ENCODE results near the gene NPHP4. TPM values are rescaled to one million over a fixed set of nuclear protein-coding genes. Genes with fewer than 3 reads are reported as not detected.

NPHP4 gene
- total and polyA plus RNA-seq, 10 of the 15 experiments (the other 5 are each of a cell fraction or from before 2014, with no cell fraction given), result 0.16 to 10.5 (median 3.1) TPM

DNA sequence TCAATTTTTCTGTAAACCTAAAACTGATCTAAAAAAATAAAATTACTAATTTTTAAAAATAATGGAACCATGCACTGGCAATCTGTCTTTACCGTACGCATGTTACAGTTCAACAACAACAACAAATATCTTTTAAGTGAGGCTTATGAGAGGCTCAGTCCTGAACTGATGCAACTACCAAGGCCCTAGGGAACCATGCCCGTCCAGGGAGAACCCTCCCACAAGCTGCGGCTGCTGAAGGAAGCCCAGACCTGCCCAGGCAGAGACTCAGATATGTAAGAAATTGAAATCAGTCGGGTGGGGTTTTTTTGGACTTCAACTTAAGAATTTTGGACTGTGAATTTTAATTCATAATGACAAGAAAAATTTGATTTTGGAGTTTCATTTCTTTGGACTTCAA lies 91.1 kb downstream of the NPHP4 start:
- ChIA-PET SMC1A (ENCODE audit: uncharacterized antibody, unreplicated experiment) (no interaction called here), CTCF (no interaction called here), POLR2A (no interaction called here), RAD21 (ENCODE audit: unreplicated experiment) (no interaction called here)
- TF ChIP-seq JUNB (IDR thresholded peaks at IDR 0.05) (no peak), PAX5 (IDR thresholded peaks at IDR 0.05; ENCODE audit: borderline replicate concordance, low read depth, low read length) (no peak), E2F4 (IDR thresholded peaks at IDR 0.05; ENCODE audit: low read depth, low read length) (no peak), TBL1XR1 (IDR thresholded peaks at IDR 0.05; ENCODE audit: low read depth, low read length) (no peak), KAT2A (conservative IDR thresholded peaks at IDR 0.05; ENCODE audit: control insufficient read depth, low read depth, low read length) (no peak), POLR2AphosphoS2 (IDR thresholded peaks at IDR 0.05; ENCODE audit: low read depth, low read length) (no peak), HDGF (IDR thresholded peaks at IDR 0.05) (no peak), FOXM1 (IDR thresholded peaks at IDR 0.05; ENCODE audit: low read depth, low read length) (no peak), SREBF1 (IDR thresholded peaks at IDR 0.05; ENCODE audit: low read length) (no peak), CBX3 (IDR thresholded peaks at IDR 0.05; ENCODE audit: borderline replicate concordance, low read depth) (no peak), RELA (IDR thresholded peaks at IDR 0.05; ENCODE audit: borderline replicate concordance, partially characterized antibody) (no peak), CHD1 (IDR thresholded peaks at IDR 0.05; ENCODE audit: low read depth, low read length) (no peak)
- TF ChIP-seq, protein P1, sequence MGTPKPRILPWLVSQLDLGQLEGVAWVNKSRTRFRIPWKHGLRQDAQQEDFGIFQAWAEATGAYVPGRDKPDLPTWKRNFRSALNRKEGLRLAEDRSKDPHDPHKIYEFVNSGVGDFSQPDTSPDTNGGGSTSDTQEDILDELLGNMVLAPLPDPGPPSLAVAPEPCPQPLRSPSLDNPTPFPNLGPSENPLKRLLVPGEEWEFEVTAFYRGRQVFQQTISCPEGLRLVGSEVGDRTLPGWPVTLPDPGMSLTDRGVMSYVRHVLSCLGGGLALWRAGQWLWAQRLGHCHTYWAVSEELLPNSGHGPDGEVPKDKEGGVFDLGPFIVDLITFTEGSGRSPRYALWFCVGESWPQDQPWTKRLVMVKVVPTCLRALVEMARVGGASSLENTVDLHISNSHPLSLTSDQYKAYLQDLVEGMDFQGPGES (IDR thresholded peaks at IDR 0.05), result no peak
- TF ChIP-seq, protein P2, sequence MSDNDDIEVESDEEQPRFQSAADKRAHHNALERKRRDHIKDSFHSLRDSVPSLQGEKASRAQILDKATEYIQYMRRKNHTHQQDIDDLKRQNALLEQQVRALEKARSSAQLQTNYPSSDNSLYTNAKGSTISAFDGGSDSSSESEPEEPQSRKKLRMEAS (IDR thresholded peaks at IDR 0.05; ENCODE audit: low read depth, low read length), result no peak
- Histone ChIP-seq H3K9ac (ENCODE audit: control insufficient read depth, insufficient read depth, low read length) (no peak overlapping the region), H3K4me1 (ENCODE audit: control insufficient read depth, insufficient read depth, low read length) (no peaks in the 10 kb centered on the region), H2AFZ (ENCODE audit: control insufficient read depth, low read depth, low read length) (no peak overlapping the region), H4K20me1 (ENCODE audit: control insufficient read depth, insufficient read depth) (no peaks in the 10 kb centered on the region), H3K36me3 (ENCODE audit: control insufficient read depth in 2 of 2, insufficient read depth in 2 of 2, low read length in 1 of 2) (peaks cover 0 to 3% of the 10 kb centered on the region in 2 experiments; a peak in 3 of 4 replicates), H3K9me3 (replicated peaks; ENCODE audit: control insufficient read depth, insufficient read depth, low read length) (no peaks in the 10 kb centered on the region), H3K4me3 (no peak overlapping the region), H3K27me3 (replicated peaks in 1 of 2; ENCODE audit: control insufficient read depth in 2 of 2, insufficient read depth in 2 of 2, low read length in 1 of 2) (no peaks in the 10 kb centered on the region), H3K27ac (ENCODE audit: control insufficient read depth, insufficient read depth) (no peak overlapping the region), H3K4me2 (ENCODE audit: control insufficient read depth, insufficient read depth) (no peak overlapping the region), H3K79me2 (ENCODE audit: control insufficient read depth, insufficient read depth, low read length) (no peaks in the 10 kb centered on the region)
- DNase-seq (ENCODE audit: low read depth, low spot score), result no peak
- no peak for FAIRE-seq
- 92% methylated on average over 5 of the region's 5 CpGs for WGBS (ENCODE audit: insufficient coverage, insufficient replicate concordance, low lambda C conversion rate, missing lambda C conversion rate)
- intact Hi-C loops (cut with micrococcal nuclease; ENCODE audit: unreplicated experiment) (no loop called here), in situ Hi-C loops (cut with MboI) (no loop called here)
- BruUV-seq (replicated peaks), result no TSS peak
- no peak for ATAC-seq

Measured in GM12878 (cell line).